ENCODE results near the gene TFRC.
"Not testable (repeated sequence)": the region's sequence is repeated elsewhere in the genome, so short reads cannot be mapped to it uniquely, and the experiment has no call there.

DNA sequence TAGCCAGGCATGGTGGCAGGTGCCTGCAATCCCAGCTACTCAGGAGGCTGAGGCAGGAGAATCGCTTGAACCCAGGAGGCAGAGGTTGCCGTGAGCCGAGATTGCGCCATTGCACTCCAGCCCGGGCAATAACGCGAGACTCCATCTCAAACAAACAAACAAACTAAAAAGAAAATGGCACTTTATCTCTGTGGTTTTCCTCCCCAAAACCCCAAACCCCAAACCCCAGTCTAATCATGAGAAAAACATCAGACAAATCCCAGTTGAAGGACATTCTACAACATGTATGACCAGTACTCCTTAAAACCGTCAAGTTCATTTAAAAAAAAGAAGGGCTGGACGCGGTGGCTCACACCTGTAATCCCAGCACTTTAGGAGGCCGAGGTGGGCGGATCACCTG, 22.8 kb upstream of the TFRC start:
- not testable (repeated sequence) for TF ChIP-seq ETV6 (CRISPR knock-in tag; IDR thresholded peaks at IDR 0.05); MAX (CRISPR knock-in tag; IDR thresholded peaks at IDR 0.05); ARID4B (CRISPR knock-in tag; IDR thresholded peaks at IDR 0.05; ENCODE audit: borderline replicate concordance); ATF3 (CRISPR knock-in tag; conservative IDR thresholded peaks at IDR 0.05); CREM (CRISPR knock-in tag; IDR thresholded peaks at IDR 0.05); GABPB1 (CRISPR knock-in tag; IDR thresholded peaks at IDR 0.05); E2F5 (CRISPR knock-in tag; IDR thresholded peaks at IDR 0.05); ZNF219 (CRISPR knock-in tag; IDR thresholded peaks at IDR 0.05; ENCODE audit: borderline replicate concordance)
- TF ChIP-seq, protein P1, sequence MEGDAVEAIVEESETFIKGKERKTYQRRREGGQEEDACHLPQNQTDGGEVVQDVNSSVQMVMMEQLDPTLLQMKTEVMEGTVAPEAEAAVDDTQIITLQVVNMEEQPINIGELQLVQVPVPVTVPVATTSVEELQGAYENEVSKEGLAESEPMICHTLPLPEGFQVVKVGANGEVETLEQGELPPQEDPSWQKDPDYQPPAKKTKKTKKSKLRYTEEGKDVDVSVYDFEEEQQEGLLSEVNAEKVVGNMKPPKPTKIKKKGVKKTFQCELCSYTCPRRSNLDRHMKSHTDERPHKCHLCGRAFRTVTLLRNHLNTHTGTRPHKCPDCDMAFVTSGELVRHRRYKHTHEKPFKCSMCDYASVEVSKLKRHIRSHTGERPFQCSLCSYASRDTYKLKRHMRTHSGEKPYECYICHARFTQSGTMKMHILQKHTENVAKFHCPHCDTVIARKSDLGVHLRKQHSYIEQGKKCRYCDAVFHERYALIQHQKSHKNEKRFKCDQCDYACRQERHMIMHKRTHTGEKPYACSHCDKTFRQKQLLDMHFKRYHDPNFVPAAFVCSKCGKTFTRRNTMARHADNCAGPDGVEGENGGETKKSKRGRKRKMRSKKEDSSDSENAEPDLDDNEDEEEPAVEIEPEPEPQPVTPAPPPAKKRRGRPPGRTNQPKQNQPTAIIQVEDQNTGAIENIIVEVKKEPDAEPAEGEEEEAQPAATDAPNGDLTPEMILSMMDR (IDR thresholded peaks at IDR 0.05): not testable (repeated sequence)
- TF ChIP-seq, protein P2, sequence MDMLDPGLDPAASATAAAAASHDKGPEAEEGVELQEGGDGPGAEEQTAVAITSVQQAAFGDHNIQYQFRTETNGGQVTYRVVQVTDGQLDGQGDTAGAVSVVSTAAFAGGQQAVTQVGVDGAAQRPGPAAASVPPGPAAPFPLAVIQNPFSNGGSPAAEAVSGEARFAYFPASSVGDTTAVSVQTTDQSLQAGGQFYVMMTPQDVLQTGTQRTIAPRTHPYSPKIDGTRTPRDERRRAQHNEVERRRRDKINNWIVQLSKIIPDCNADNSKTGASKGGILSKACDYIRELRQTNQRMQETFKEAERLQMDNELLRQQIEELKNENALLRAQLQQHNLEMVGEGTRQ (CRISPR knock-in tag; IDR thresholded peaks at IDR 0.05): not testable (repeated sequence)
- TF ChIP-seq, protein P3, sequence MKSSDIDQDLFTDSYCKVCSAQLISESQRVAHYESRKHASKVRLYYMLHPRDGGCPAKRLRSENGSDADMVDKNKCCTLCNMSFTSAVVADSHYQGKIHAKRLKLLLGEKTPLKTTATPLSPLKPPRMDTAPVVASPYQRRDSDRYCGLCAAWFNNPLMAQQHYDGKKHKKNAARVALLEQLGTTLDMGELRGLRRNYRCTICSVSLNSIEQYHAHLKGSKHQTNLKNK (CRISPR knock-in tag; IDR thresholded peaks at IDR 0.05): not testable (repeated sequence)

Data from WTC11 (cell line).